Calu3 (cell line): ENCODE results near the gene TDRD15. TPM values are rescaled to one million over a fixed set of nuclear protein-coding genes. Genes with fewer than 3 reads are reported as not detected.

ENCODE experiments used
- BruUV-seq: library from RNA; stranded (reverse); fragments of 400-500 nt; replicated peaks from 2 replicates; lab custom pipeline; 2021; lab: Mats Ljungman, UMichigan
- CTCF ChIA-PET: fragments of 300-600 bp; sonication (Branson Sonifier 250); formaldehyde crosslinking; loops from one replicate; lab custom pipeline; 2022; ENCODE audit warnings: antibody characterized with exemption; lab: Charles Lee
- DNase-seq: peaks from one replicate; pipeline ENCODE4 v3.0.0; 2022
- H3K27ac Mint-ChIP-seq: one replicate; pipeline ENCODE4 v1.8.0; 2022; ENCODE audit warnings: mixed read lengths; ENCODE audit not compliant: unreplicated experiment
- H3K27me3 Mint-ChIP-seq: one replicate; pipeline ENCODE4 v1.8.0; 2022; ENCODE audit warnings: mixed read lengths; ENCODE audit not compliant: unreplicated experiment
- H3K36me3 Mint-ChIP-seq: one replicate; pipeline ENCODE4 v1.8.0; 2022; ENCODE audit warnings: mild to moderate bottlenecking, moderate library complexity, mixed read lengths; ENCODE audit not compliant: insufficient read depth, unreplicated experiment
- H3K4me1 Mint-ChIP-seq: one replicate; pipeline ENCODE4 v1.8.0; 2022; ENCODE audit warnings: mild to moderate bottlenecking, low read depth, mixed read lengths; ENCODE audit not compliant: unreplicated experiment
- H3K4me3 Mint-ChIP-seq: one replicate; pipeline ENCODE4 v1.8.0; 2022; ENCODE audit warnings: mild to moderate bottlenecking, low read depth, moderate library complexity, mixed read lengths; ENCODE audit not compliant: unreplicated experiment
- H3K9me3 Mint-ChIP-seq: one replicate; pipeline ENCODE4 v1.8.0; 2022; ENCODE audit warnings: low read depth, mixed read lengths; ENCODE audit not compliant: unreplicated experiment
- intact Hi-C: fragments of 100-400 bp; cut with micrococcal nuclease; formaldehyde crosslinking; loops from one replicate; pipeline ENCODE4 v1.10.0; 2022; ENCODE audit not compliant: unreplicated experiment
- total RNA-seq: library from RNA; stranded (reverse); gene quantifications from 2 replicates; pipeline ENCODE4 v1.2.3, GENCODE V29; 2022
- TF ChIP-seq, protein P1 (sequence below): fragments of 200-600 bp; IDR thresholded peaks from one replicate; pipeline ENCODE4 v1.8.0; 2022; ENCODE audit warnings: antibody characterized with exemption; ENCODE audit not compliant: unreplicated experiment

Gene TDRD15
- total RNA-seq, 1 experiment from 2014 or later: not detected

DNA sequence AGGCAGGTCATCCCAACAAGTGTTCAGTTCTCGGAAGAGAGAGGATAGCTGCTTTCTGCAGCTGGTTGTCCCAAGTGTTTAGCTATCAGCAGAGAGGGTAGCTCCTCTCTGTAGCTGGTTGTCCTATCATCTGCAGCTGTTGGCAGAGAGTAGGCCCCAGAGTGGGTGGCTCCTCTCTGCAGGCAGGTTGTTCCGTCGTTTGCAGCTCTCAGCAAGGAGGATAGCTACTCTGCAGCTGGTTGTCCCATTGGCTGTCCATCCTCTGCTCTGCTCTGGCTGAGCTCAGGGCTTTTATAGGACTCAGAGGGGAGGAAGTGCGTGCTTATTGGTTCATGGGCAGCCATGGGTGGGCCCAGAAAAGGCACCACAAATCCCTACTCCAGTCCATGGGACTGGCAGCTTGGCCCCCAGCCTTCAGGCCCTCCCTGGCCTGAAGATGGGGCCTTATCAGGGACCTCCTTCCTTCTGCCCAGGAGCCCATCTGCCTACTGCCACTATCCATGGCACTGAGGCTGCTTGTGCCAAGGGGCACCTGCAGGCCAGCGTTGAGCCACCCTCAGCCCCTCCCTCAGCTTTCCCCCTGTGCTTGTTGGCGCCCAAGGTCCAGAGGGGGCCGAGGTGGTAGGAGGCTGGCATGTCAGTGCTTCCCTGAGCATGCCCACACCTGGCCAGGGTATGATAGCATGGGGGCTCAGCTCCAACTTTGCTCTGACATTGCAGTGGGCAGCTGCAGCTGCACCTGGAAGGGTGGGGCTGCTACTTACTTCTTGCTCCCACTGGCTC is 38.3 kb downstream of the TDRD15 start:
- H3K9me3 Mint-ChIP-seq: peaks cover 2% of the 10 kb centered on the region
- H3K4me3 Mint-ChIP-seq: no peak overlapping the region
- H3K4me1 Mint-ChIP-seq: no peaks in the 10 kb centered on the region
- no peaks in the 10 kb centered on the region for H3K36me3 Mint-ChIP-seq
- H3K27me3 Mint-ChIP-seq: peaks cover 18% of the 10 kb centered on the region
- TF ChIP-seq, protein P1, sequence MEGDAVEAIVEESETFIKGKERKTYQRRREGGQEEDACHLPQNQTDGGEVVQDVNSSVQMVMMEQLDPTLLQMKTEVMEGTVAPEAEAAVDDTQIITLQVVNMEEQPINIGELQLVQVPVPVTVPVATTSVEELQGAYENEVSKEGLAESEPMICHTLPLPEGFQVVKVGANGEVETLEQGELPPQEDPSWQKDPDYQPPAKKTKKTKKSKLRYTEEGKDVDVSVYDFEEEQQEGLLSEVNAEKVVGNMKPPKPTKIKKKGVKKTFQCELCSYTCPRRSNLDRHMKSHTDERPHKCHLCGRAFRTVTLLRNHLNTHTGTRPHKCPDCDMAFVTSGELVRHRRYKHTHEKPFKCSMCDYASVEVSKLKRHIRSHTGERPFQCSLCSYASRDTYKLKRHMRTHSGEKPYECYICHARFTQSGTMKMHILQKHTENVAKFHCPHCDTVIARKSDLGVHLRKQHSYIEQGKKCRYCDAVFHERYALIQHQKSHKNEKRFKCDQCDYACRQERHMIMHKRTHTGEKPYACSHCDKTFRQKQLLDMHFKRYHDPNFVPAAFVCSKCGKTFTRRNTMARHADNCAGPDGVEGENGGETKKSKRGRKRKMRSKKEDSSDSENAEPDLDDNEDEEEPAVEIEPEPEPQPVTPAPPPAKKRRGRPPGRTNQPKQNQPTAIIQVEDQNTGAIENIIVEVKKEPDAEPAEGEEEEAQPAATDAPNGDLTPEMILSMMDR: no peak
- CTCF ChIA-PET: no interaction called here
- intact Hi-C loops: no loop called here
- no TSS peak for BruUV-seq
- DNase-seq: no peak
- H3K27ac Mint-ChIP-seq: no peak overlapping the region

GRCh38 chr2:21162615-21162878 is 38.8 kb downstream of the TDRD15 start:
- TF ChIP-seq, protein P1: no peak
- H3K4me1 Mint-ChIP-seq: no peaks in the 10 kb centered on the region
- peaks cover 2% of the 10 kb centered on the region for H3K9me3 Mint-ChIP-seq
- peaks cover 18% of the 10 kb centered on the region for H3K27me3 Mint-ChIP-seq
- no peak overlapping the region for H3K27ac Mint-ChIP-seq
- no TSS peak for BruUV-seq
- CTCF ChIA-PET: no interaction called here
- H3K4me3 Mint-ChIP-seq: no peak overlapping the region
- intact Hi-C loops: no loop called here
- H3K36me3 Mint-ChIP-seq: no peaks in the 10 kb centered on the region
- DNase-seq: no peak

GRCh38 chr2:21163213-21163612 is 39.4 kb downstream of the TDRD15 start:
- CTCF ChIA-PET: no interaction called here

DNA sequence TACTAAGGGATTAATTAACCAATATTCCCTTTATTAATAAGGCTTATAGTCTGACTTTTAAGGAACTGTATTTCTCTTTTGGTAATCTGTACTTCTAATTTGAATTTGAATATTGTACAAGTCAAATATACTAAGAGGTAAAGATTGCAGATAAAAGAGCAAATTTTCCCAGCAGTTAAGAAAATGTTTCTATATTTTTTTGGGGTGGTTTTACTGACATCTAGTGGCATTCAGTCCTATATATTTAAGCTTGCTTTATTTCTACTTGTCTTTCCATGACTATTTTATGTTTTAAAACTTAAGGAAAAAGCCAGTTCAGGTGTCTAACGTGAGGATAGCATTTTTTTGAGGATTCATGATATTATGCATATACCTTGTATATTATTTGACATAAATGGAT is 41.6 kb downstream of the TDRD15 start:
- Mint-ChIP-seq H3K4me3 (no peak overlapping the region), H3K4me1 (no peaks in the 10 kb centered on the region), H3K27ac (no peak overlapping the region), H3K9me3 (peaks cover 2% of the 10 kb centered on the region), H3K27me3 (no peaks in the 10 kb centered on the region), H3K36me3 (no peaks in the 10 kb centered on the region)
- TF ChIP-seq, protein P1: no peak
- DNase-seq: no peak
- CTCF ChIA-PET: interaction anchor here (0.7 to 0.8 kb wide), 2 partner anchors 48 to 122 kb away, joined by 3 read pairs; no protein-coding TSS in a partner anchor
- no TSS peak for BruUV-seq
- intact Hi-C loops: loop anchor here (1.0 kb wide), 1 partner anchor 122 kb away; no protein-coding TSS in a partner anchor

More at GRCh38 chr2:21163213-21163612, 39.4 kb downstream of the TDRD15 start:
- intact Hi-C loops: no loop called here
- no peaks in the 10 kb centered on the region for H3K4me1 Mint-ChIP-seq
- no peak overlapping the region for H3K4me3 Mint-ChIP-seq
- no peak for DNase-seq
- peaks cover 18% of the 10 kb centered on the region for H3K27me3 Mint-ChIP-seq
- H3K27ac Mint-ChIP-seq: no peak overlapping the region
- peaks cover 2% of the 10 kb centered on the region for H3K9me3 Mint-ChIP-seq
- TF ChIP-seq, protein P1: no peak
- no peaks in the 10 kb centered on the region for H3K36me3 Mint-ChIP-seq
- no TSS peak for BruUV-seq
